Common myeloid progenitor, CD34-positive (primary cell): Measurements from ENCODE around the gene SLC44A5.
"Not testable (repeated sequence)": the region's sequence is repeated elsewhere in the genome, so short reads cannot be mapped to it uniquely, and the experiment has no call there.

Source experiments
- CTCF ChIA-PET: fragments of 350-600 bp; sonication (Branson Sonifier 250); formaldehyde crosslinking; loops from one replicate; lab custom pipeline; 2021; ENCODE audit warnings: antibody characterized with exemption; lab: Charles Lee
- POLR2A ChIA-PET: fragments of 350-600 bp; sonication (Branson Sonifier 250); formaldehyde crosslinking; loops from one replicate; lab custom pipeline; 2021; ENCODE audit warnings: antibody characterized with exemption; lab: Charles Lee
- DNase-seq, 3 donors: peaks; one replicate each; pipeline versions ENCODE4 v3.0.0 to v3.0.0-alpha.2; 2013
- H3K27ac ChIP-seq, 2 experiments: 1 replicate in 1 of 2; 2 replicates in 1 of 2; pipeline ENCODE4 v1.7.0; 2013; ENCODE audit warnings: inconsistent platforms in 2 of 2, low read length in 2 of 2, mild to moderate bottlenecking in 2 of 2, low read depth in 1 of 2, moderate library complexity in 1 of 2; ENCODE audit not compliant: severe bottlenecking in 2 of 2, insufficient read depth in 1 of 2, poor library complexity in 1 of 2
- H3K27me3 ChIP-seq, 5 experiments: replicated peaks in 2 of 5; 1 replicate in 3 of 5; 2 replicates in 2 of 5; pipeline versions ENCODE4 v1.6.1 to v1.7.0; 2013; ENCODE audit warnings: low read length in 4 of 5, mild to moderate bottlenecking in 2 of 5, moderate library complexity in 2 of 5, inconsistent platforms in 1 of 5; ENCODE audit not compliant: insufficient read depth in 5 of 5, control insufficient read depth in 4 of 5
- H3K36me3 ChIP-seq, 4 experiments: 1 replicate in 2 of 4; 2 replicates in 2 of 4; pipeline versions ENCODE4 v1.6.1 to v1.7.0; 2013; ENCODE audit warnings: low read length in 3 of 4, control low read depth in 1 of 4, mild to moderate bottlenecking in 1 of 4; ENCODE audit not compliant: control insufficient read depth in 4 of 4, insufficient read depth in 4 of 4
- H3K4me1 ChIP-seq, 4 experiments: 1 replicate in 3 of 4; 2 replicates in 1 of 4; pipeline versions ENCODE4 v1.6.1 to v1.7.1; 2013; ENCODE audit warnings: low read length in 3 of 4, mild to moderate bottlenecking in 3 of 4, control low read depth in 1 of 4, inconsistent platforms in 1 of 4, moderate library complexity in 1 of 4; ENCODE audit not compliant: control insufficient read depth in 4 of 4, insufficient read depth in 4 of 4; ENCODE audit errors: control extremely low read depth in 1 of 4
- H3K4me3 ChIP-seq, 7 experiments: 1 replicate in 4 of 7; 2 replicates in 3 of 7; pipeline versions ENCODE4 v1.5.1 to v1.7.0; 2013; ENCODE audit warnings: mild to moderate bottlenecking in 7 of 7, low read length in 6 of 7, moderate library complexity in 6 of 7, inconsistent platforms in 2 of 7, low read depth in 2 of 7, control low read depth in 1 of 7; ENCODE audit not compliant: insufficient read depth in 4 of 7, control insufficient read depth in 1 of 7; ENCODE audit errors: extremely low read depth in 1 of 7
- H3K9me3 ChIP-seq, 5 experiments: 1 replicate in 4 of 5; 2 replicates in 1 of 5; pipeline versions ENCODE4 v1.6.1 to v1.7.1; 2013; ENCODE audit warnings: low read length in 4 of 5, mild to moderate bottlenecking in 2 of 5, inconsistent platforms in 1 of 5, low read depth in 1 of 5, moderate library complexity in 1 of 5; ENCODE audit not compliant: control insufficient read depth in 4 of 5, insufficient read depth in 2 of 5; ENCODE audit errors: control extremely low read depth in 1 of 5
- WGBS: methylation state at CpG from one replicate; pipeline ENCODE4 v1.1.5; 2013; ENCODE audit not compliant: insufficient coverage; 5-methylcytosine and 5-hydroxymethylcytosine counted together

The SLC44A5 gene

DNA sequence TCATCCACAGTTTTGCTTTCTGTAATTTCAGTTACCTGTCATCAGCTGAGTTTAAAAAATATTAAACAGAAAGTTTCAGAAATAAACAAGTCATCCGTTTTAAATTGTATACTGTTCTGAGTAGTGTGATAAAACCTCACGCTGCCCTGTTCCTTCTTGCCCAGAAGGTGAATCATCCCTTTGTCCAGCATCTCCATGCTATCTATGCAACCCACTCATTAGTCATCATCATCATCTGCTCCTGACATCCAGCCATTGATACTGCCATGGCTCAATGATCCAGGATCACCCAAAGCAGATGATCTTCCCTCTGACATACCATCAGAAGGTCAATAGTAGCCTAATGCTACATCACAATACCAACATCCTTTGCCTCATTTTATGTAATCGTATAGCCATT lies 198.3 kb downstream of the SLC44A5 start:
- ChIA-PET POLR2A (no interaction called here), CTCF (no interaction called here)
- H3K36me3 ChIP-seq = no peaks in the 10 kb centered on the region
- no peak overlapping the region for H3K27ac ChIP-seq
- no peaks in the 10 kb centered on the region for H3K4me1 ChIP-seq
- DNase-seq = no peak
- 88% methylated on average over 1 of the region's 3 CpGs for WGBS
- H3K9me3 ChIP-seq = peaks cover 0 to 2% (median 0%) of the 10 kb centered on the region in 5 experiments
- H3K27me3 ChIP-seq = no peaks in the 10 kb centered on the region
- H3K4me3 ChIP-seq = no peak overlapping the region

- H3K36me3 ChIP-seq, H3K27ac ChIP-seq, H3K27me3 ChIP-seq, H3K4me1 ChIP-seq, DNase-seq, POLR2A ChIA-PET, H3K4me3 ChIP-seq, CTCF ChIA-PET, H3K9me3 ChIP-seq: not testable (repeated sequence)
- WGBS = no CpG with 5 or more reads among the region's 1 CpG
Measured at GRCh38 chr1:75404681-75405080, 206.2 kb downstream of the SLC44A5 start.

DNA sequence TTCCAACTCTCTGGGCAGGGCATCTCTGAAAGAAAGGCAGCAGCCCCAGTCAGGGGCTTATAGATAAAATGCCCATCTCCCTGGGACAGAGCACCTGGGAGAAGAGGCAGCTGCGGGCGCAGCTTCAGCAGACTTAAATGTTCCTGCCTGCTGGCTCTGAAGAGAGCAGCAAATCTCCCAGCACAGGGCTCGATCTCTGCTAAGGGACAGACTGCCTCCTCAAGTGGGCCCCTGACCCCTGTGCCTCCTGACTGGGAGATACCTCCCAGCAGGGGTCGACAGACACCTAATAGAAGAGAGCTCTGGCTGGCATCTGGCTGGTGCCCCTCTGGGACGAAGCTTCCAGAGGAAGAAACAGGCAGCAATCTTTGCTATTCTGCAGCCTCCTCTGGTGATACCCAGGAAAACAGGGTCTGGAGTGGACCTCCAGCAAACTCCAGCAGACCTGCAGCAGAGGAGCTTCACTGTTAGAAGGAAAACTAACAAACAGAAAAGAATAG lies 207.7 kb downstream of the SLC44A5 start:
- DNase-seq, H3K4me3 ChIP-seq, H3K27ac ChIP-seq, CTCF ChIA-PET, H3K36me3 ChIP-seq, H3K4me1 ChIP-seq, POLR2A ChIA-PET, H3K27me3 ChIP-seq, H3K9me3 ChIP-seq: not testable (repeated sequence)
- WGBS = 84% methylated on average over 5 of the region's 5 CpGs

- CTCF ChIA-PET = no interaction called here
- POLR2A ChIA-PET = no interaction called here
- no peaks in the 10 kb centered on the region for H3K9me3 ChIP-seq
- WGBS = 100% methylated on average over 1 of the region's 1 CpG
- no peaks in the 10 kb centered on the region for H3K27me3 ChIP-seq
- H3K4me1 ChIP-seq = no peaks in the 10 kb centered on the region
- no peaks in the 10 kb centered on the region for H3K36me3 ChIP-seq
- no peak overlapping the region for H3K4me3 ChIP-seq
- H3K27ac ChIP-seq = no peak overlapping the region
- no peak for DNase-seq
Measured at GRCh38 chr1:75400716-75401115, 210.2 kb downstream of the SLC44A5 start.

DNA sequence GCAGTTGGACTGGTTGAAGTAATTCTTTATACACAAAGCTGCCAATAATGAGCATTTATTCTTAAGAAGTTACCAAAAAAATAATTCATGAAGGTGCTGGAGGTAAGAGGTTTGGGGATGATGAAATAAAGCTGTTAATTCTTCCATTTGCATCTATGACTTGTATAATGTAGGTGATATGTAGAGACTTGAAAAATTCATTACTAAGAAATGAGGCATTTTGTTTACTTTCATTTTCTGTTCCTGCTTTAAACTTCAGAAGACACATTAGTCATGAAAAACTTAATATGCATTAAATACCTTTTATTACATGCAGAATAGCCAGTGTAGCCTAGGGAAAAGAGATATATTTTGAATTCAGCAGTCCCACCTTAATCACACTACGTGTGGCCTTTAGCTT lies 214.2 kb downstream of the SLC44A5 start:
- no peaks in the 10 kb centered on the region for H3K9me3 ChIP-seq
- H3K4me1 ChIP-seq = no peaks in the 10 kb centered on the region
- no peak overlapping the region for H3K27ac ChIP-seq
- CTCF ChIA-PET = no interaction called here
- DNase-seq = peak in 1 of 3 donors; percentile 3
- H3K4me3 ChIP-seq = no peak overlapping the region
- no peaks in the 10 kb centered on the region for H3K27me3 ChIP-seq
- no CpG with 5 or more reads among the region's 1 CpG for WGBS
- POLR2A ChIA-PET = no interaction called here
- no peaks in the 10 kb centered on the region for H3K36me3 ChIP-seq

DNA sequence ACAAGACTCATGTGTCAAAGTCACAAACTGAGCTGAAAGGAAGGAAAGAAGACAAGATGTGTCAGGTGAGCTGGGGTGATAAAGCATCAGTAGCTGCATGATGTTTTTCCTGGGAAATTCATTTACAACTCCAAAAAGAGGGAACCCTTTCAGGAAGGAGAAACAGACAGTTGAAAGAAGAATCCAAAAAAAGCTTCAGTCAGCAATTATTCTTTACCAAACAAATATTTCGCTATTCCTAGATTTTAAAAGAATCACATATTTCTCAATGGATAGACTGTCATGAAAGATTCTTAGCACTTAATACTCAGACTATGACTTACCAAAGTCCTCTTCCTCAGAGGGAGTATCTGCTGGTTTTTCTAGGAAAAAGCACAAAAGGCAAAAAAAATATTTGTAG lies 214.7 kb downstream of the SLC44A5 start:
- H3K27ac ChIP-seq = no peak overlapping the region
- no peak for DNase-seq
- CTCF ChIA-PET = no interaction called here
- no peak overlapping the region for H3K4me3 ChIP-seq
- no peaks in the 10 kb centered on the region for H3K36me3 ChIP-seq
- POLR2A ChIA-PET = no interaction called here
- H3K9me3 ChIP-seq = no peaks in the 10 kb centered on the region
- no CpG with 5 or more reads among the region's 1 CpG for WGBS
- H3K27me3 ChIP-seq = no peaks in the 10 kb centered on the region
- no peaks in the 10 kb centered on the region for H3K4me1 ChIP-seq

- H3K4me3 ChIP-seq = no peak overlapping the region
- H3K27me3 ChIP-seq = no peaks in the 10 kb centered on the region
- 64% methylated on average over 3 of the region's 3 CpGs for WGBS
- H3K27ac ChIP-seq = no peak overlapping the region
- no peak for DNase-seq
- ChIA-PET POLR2A (no interaction called here), CTCF (no interaction called here)
- H3K36me3 ChIP-seq = no peaks in the 10 kb centered on the region
- H3K4me1 ChIP-seq = no peaks in the 10 kb centered on the region
- no peaks in the 10 kb centered on the region for H3K9me3 ChIP-seq
Measured at GRCh38 chr1:75394386-75395139, 216.4 kb downstream of the SLC44A5 start.
